ENCODE measurements around the gene ZNF593.

Gene ZNF593

GRCh38 chr1:26168410-26169197 is 1.1 kb upstream of the ZNF593 start, which contains the start of gene C1orf232:
Gene C1orf232 (minus strand): TSS chr1:26168963. CDS start chr1:26168499, 464 bp downstream.
- peak within 1 kb of the TSS; percentile 85 for H3K4me3 ChIP-seq (ENCODE audit: low read depth, low read length)

GRCh38 chr1:26169198-26169554 is 532 bp upstream of the ZNF593 start:
- H3K4me3 ChIP-seq (ENCODE audit: low read depth, low read length): no peak overlapping the region

GRCh38 chr1:26170472-26170821 is 739 bp downstream of the ZNF593 start:
- H3K4me3 ChIP-seq (ENCODE audit: low read depth, low read length): peak overlapping the region; percentile 85

GRCh38 chr1:26171084-26172072 is 1.7 kb downstream of the ZNF593 start, which contains the start of gene ZNF593OS:
Gene ZNF593OS (minus strand): TSS chr1:26171832. CDS start chr1:26171661, 171 bp downstream.
- no peak within 1 kb of the TSS for H3K4me3 ChIP-seq (ENCODE audit: low read depth, low read length)

- H3K4me3 ChIP-seq (ENCODE audit: low read depth, low read length): no peak overlapping the region
Measured at GRCh38 chr1:26175346-26175745, 5.6 kb downstream of the ZNF593 start.

DNA sequence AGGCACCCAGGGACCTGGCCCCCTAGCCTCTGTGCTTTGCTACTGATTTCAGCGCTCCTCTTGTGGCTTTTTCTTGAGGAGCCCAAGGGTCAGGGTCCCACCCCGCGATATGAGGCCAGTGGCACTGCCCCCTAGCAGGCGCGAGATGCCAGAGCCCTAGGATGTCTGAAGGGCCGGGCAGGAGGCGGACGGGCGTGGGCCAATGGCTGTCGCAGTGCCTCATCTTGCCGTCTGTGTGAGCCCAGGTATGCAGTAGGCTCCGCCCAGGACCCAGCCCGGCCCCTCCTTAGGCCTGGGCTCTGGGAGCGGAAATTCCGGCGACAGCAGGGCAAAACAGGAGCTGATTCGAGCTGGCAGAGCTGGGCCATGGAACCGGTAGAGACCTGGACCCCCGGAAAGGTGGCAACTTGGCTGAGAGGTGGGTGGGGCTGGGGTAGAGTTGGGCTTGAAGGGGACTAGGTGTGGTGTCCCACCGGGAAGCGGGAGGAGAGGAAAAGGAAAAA is 7.5 kb downstream of the ZNF593 start, which contains the start of gene CNKSR1:
TSS of gene CNKSR1 (plus strand) at position 310 of the 503 bp plus-strand sequence. CDS start at position 367, 57 bp downstream.
- H3K4me3 ChIP-seq (ENCODE audit: low read depth, low read length): peak within 1 kb of the TSS; percentile 27

DNA sequence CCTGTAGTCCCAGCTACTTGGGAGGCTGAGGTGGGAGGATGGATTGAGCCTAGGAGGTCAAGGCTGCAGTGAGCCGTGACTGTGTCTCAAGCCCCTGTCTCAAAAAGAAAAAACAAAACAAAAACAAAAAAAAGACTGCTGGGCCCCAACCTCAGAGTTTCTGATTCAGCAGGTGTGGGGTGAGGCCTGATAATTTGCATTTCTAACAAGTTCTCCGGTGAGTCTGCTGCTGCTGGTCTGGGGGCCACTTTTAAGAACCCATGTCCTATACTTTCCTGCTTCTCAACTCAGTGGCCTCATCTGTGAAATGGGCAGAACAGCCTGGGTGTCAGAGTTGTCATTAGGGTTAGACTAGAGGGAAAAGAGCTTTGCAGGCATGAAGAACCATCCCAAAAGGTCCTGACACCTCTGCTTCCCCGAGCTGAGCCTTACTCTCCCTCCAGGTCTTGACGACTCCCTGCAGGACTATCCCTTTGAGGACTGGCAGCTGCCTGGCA is 10.3 kb downstream of the ZNF593 start:
- no peak overlapping the region for H3K4me3 ChIP-seq (ENCODE audit: low read depth, low read length)

- no peak overlapping the region for H3K4me3 ChIP-seq (ENCODE audit: low read depth, low read length)
Measured at GRCh38 chr1:26181586-26182382, 12.1 kb downstream of the ZNF593 start.

DNA sequence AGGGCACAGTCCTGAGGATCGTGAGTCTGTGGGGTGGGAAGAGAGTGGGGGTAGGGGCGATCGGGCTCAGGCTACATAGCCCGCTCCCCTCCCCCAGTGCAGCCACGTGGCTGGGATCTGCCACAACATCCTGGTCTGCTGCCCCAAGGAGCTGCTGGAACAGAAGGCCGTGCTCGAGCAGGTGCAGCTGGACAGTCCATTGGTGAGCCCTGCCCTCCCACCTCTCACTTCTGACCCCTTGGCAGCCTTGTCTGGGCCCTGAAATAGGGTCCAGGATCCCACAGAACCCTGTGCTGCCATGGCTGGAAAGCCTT is 12.6 kb downstream of the ZNF593 start:
- no peak overlapping the region for H3K4me3 ChIP-seq (ENCODE audit: low read depth, low read length)

GRCh38 chr1:26184086-26184485 is 14.4 kb downstream of the ZNF593 start:
- H3K4me3 ChIP-seq (ENCODE audit: low read depth, low read length): no peak overlapping the region

DNA sequence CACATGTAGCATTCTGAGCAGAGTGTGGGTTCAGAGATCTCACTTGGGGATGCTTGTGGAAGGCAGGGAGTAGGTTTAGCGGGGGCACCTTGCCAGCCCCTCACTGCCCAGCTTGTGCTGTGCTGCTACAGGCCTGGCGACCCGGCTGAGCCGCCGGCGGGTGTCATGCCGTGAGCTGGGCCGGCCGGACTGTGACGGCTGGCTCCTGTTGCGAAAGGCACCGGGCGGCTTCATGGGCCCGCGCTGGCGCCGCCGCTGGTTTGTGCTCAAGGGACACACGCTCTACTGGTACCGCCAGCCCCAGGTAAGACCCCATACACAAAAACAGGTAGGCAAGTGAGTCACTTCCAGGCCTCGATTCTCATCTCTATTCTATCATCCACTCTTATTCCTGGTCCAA is 15.2 kb downstream of the ZNF593 start:
- no peak overlapping the region for H3K4me3 ChIP-seq (ENCODE audit: low read depth, low read length)

DNA sequence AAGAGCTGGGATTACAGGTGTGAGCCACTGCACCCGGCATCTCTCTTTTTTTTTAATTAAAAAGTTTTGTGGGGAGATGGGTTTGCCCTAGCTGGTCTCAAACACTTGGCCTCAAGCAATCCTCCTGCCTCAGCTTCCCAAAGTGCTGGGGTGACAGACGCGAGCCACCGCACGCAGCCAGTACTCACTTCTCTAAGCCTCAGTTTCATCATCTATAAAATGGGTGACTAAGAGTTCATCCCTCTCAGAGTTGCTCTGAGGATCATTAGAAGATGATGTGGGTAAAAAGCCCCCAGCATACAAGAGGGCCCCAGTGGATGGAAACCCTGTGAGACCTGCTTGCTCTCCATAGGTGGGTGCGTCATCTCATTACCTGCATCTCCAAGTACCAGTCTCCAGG is 18.2 kb downstream of the ZNF593 start:
- no peak overlapping the region for H3K4me3 ChIP-seq (ENCODE audit: low read depth, low read length)

DNA sequence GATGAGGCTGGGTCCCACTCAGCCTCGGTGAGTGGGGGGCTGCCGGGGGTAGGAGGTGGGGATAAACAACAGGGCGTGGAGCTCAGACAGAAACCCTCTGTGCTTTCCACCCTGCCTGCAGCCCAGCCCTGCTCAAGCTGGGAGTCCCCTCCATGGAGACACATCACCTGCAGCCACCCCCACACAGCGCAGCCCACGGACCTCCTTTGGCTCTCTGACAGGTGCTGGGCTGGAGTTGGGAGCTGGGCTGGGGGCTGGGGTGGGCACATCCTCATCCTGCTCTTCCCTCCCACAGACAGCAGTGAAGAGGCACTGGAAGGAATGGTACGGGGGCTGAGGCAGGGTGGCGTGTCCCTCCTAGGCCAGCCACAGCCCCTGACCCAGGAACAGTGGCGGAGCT is 18.8 kb downstream of the ZNF593 start:
- H3K4me3 ChIP-seq (ENCODE audit: low read depth, low read length): no peak overlapping the region

- H3K4me3 ChIP-seq (ENCODE audit: low read depth, low read length): no peak overlapping the region
Measured at GRCh38 chr1:26189331-26189730, 19.6 kb downstream of the ZNF593 start.

- H3K4me3 ChIP-seq (ENCODE audit: low read depth, low read length): no peak overlapping the region
Measured at GRCh38 chr1:26189751-26190275, 20.1 kb downstream of the ZNF593 start.

- no peak within 1 kb of the TSS for H3K4me3 ChIP-seq (ENCODE audit: low read depth, low read length)
Measured at GRCh38 chr1:26190373-26190987, 20.8 kb downstream of the ZNF593 start, which contains the start of gene CATSPER4. Gene CATSPER4 (plus strand): TSS chr1:26190602. CDS start chr1:26190628, 26 bp downstream.

- H3K4me3 ChIP-seq (ENCODE audit: low read depth, low read length): no peak overlapping the region
Measured at GRCh38 chr1:26191739-26192138, 22.0 kb downstream of the ZNF593 start.

DNA sequence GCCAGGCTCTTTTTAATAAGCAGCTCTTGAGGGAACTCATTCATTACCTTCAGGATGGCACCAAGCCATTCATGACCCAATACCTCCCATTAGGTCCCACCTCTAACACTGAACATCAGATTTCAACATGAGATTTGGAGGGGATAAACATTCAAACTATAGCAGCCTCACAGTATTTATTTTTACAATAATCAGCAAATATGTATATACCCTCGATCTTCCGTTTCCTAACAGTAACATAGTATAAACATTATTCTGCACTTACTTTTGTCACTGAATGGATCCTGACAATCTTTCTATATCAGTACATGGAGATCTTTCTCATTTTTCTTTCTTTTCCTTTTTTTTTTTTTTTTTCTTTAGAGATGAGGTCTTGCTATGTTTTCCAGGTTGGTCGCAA is 26.1 kb downstream of the ZNF593 start:
- no peak overlapping the region for H3K4me3 ChIP-seq (ENCODE audit: low read depth, low read length)

DNA sequence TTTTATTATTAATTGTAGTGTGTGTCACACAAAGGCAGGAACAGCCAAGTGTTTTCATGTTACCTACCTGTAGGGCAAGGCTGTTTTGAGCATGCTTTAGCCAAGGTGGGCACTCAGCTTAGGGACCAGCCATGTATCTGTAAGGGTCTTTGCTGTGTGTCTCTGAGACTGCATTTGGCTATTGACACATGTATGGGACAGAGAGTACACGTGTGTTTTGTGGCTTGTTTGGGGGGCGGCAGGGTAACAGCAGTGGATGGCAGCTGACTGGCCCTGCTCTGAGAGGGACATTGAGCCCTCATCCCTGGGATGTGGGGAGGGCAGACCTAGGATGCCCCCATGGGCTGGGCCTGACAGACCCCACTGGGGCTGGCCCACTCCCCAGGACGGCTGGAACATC is 27.6 kb downstream of the ZNF593 start:
- H3K4me3 ChIP-seq (ENCODE audit: low read depth, low read length): no peak overlapping the region

- no peak overlapping the region for H3K4me3 ChIP-seq (ENCODE audit: low read depth, low read length)
Measured at GRCh38 chr1:26197813-26198212, 28.1 kb downstream of the ZNF593 start.
